GM12892 (cell line): ENCODE measurements around the gene SPC24.

ENCODE experiments used
- POLR2AphosphoS5 ChIP-seq: IDR thresholded peaks from 2 replicates; pipeline ENCODE4 v1.6.1; 2011; ENCODE audit warnings: low read depth, low read length, control low read depth
- TAF1 ChIP-seq: IDR thresholded peaks from 2 replicates; pipeline ENCODE4 v1.6.1; 2011; ENCODE audit warnings: low read depth, mild to moderate bottlenecking, control low read depth, low read length, borderline replicate concordance

DNA sequence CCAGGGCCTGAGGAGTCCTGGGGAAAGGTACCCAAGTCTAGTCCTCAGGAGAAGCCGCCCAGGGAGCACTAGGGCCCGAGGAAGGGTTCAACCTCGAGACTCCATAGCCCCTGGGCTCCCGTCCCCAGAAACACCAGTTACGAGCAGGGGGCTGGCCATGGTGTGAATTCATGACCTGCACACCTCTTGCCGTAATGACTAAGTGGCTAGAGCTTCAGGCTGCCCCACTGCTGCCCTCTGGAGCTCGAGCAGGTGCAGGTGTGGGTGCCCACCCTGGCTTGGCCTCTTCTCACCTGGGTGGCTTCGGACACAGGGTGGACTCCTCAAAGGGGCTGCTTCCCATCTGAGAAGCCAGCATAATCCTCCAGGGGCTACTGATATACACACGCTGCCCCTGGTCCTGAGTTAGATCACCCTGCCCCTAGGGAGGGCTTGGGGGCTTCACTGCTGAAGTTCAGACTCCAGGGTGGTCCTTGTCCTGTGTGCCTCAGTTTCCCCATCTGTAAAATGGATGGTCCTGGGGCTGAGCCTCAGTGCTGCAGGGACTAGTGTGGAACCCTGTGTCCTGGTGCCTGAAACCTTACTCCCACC is 13.6 kb downstream of the SPC24 start:
- TF ChIP-seq TAF1 = no peak
- no peak for TF ChIP-seq POLR2AphosphoS5
